Hepatocyte (in vitro differentiated cells): Measurements from ENCODE around the gene VARS1.

Experiments
- CTCF ChIP-seq: fragments of 200-600 bp; sonication (generic); IDR thresholded peaks from 2 replicates; pipeline ENCODE4 v1.5.1; 2016; ENCODE audit warnings: antibody characterized with exemption, mild to moderate bottlenecking; ENCODE audit not compliant: poor library complexity
- EZH2 ChIP-seq: fragments of 200-600 bp; sonication (generic); IDR thresholded peaks from 2 replicates; pipeline ENCODE4 v1.6.1; 2016; ENCODE audit warnings: antibody characterized with exemption, mild to moderate bottlenecking, borderline replicate concordance
- EZH2phosphoT487 ChIP-seq: fragments of 200-600 bp; sonication (generic); IDR thresholded peaks from one replicate; pipeline ENCODE4 v1.6.1; 2018; ENCODE audit warnings: antibody characterized with exemption, mild to moderate bottlenecking, low read depth, moderate library complexity; ENCODE audit not compliant: unreplicated experiment, severe bottlenecking

- TF ChIP-seq CTCF (no peak), EZH2 (no peak), EZH2phosphoT487 (no peak)
Measured at GRCh38 chr6:31792090-31792374, 3.5 kb downstream of the VARS1 start.
